LNCaP clone FGC (cell line): ENCODE results near the gene IQGAP3.

Source experiments
- DNase-seq: peaks from one replicate; pipeline ENCODE4 v3.0.0-alpha.2; 2011; ENCODE audit warnings: low read depth
- H3K4me3 ChIP-seq: 2 replicates; pipeline ENCODE4 v1.5.1; 2011; ENCODE audit warnings: mild to moderate bottlenecking, low read depth, low read length, control low read depth
- TF ChIP-seq, protein P1 (sequence below): IDR thresholded peaks from 2 replicates; pipeline ENCODE4 v1.5.1; 2012; ENCODE audit warnings: mild to moderate bottlenecking; ENCODE audit not compliant: control insufficient read depth, insufficient read depth; ENCODE audit errors: extremely low read depth

Gene IQGAP3

GRCh38 chr1:156497078-156497742 is 75.2 kb downstream of the IQGAP3 start:
- TF ChIP-seq, protein P1, sequence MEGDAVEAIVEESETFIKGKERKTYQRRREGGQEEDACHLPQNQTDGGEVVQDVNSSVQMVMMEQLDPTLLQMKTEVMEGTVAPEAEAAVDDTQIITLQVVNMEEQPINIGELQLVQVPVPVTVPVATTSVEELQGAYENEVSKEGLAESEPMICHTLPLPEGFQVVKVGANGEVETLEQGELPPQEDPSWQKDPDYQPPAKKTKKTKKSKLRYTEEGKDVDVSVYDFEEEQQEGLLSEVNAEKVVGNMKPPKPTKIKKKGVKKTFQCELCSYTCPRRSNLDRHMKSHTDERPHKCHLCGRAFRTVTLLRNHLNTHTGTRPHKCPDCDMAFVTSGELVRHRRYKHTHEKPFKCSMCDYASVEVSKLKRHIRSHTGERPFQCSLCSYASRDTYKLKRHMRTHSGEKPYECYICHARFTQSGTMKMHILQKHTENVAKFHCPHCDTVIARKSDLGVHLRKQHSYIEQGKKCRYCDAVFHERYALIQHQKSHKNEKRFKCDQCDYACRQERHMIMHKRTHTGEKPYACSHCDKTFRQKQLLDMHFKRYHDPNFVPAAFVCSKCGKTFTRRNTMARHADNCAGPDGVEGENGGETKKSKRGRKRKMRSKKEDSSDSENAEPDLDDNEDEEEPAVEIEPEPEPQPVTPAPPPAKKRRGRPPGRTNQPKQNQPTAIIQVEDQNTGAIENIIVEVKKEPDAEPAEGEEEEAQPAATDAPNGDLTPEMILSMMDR = no peak
- DNase-seq = no peak
- no peak overlapping the region for H3K4me3 ChIP-seq

GRCh38 chr1:156496211-156496761 is 76.1 kb downstream of the IQGAP3 start:
- DNase-seq = no peak
- TF ChIP-seq, protein P1 = no peak
- no peak overlapping the region for H3K4me3 ChIP-seq

DNA sequence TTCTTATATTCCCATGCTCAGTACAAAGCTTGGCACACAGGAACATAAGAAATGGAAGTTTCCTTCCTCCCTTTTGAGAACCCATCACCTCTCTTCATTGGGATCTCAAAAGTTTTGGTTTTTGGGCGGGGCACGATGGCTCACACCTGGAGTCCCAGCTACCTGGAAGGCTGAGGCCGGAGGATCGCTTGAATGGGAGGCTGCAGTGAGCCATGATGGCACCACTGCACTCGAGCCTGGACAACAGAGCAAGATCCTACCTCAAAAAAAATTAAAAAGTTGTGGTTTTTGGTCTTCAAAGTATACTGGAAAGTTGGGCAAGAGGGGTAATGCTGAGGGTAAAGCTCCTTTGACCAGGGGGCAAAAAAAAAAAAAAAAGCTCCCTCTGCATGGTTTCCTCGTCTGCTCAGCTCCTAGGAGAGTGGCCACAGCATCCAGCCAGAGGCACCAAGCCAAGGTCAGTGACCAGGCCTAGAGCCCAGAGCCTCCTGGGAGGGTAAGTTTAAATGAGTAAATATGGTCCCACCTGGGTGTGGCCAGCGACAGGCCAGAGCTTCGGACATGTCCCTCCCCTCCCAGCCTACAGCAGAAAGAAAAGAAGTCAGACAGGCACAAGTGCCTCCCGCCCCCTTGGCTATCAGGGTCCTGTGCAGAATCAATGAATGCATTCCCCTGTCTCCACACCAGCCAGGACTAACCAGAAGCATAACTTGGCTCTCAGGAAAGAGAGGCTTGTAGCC is 76.8 kb downstream of the IQGAP3 start:
- DNase-seq = no peak
- H3K4me3 ChIP-seq = no peak overlapping the region

DNA sequence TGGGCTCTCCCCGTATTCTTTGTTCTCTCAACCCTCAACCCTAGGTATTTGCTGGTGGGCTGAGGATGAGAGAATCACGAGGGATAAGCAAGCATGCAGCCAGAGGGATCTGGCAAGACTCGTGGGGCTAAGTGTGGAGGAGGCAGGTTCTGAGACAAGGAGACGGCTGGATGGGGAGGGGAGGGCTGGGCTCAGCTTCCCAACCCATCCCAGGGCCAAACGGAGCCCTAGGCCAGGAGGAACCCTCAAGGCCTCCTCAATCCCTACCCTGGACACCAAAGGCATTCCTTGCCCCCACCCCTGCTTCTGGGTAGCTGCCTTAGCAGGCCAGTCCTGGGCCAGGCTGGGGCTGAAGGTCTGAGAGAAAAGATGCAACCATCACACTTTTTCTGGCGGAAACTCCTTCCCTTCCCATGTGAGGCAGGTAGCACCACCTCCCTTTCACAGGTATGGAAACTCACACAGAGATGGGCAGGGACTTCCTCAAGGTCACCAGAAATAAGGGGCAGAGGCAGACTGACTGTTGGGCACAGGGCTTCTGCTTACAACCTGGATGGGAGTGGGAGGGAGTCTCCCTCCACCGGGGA is 78.0 kb downstream of the IQGAP3 start:
- DNase-seq = no peak
- TF ChIP-seq, protein P1 = no peak
- no peak overlapping the region for H3K4me3 ChIP-seq

More for the DNA sequence above, 76.8 kb downstream of the IQGAP3 start:
- TF ChIP-seq, protein P1 = no peak

- TF ChIP-seq, protein P1 = no peak
- no peak overlapping the region for H3K4me3 ChIP-seq
- DNase-seq = no peak
Measured at GRCh38 chr1:156493742-156494141, 78.6 kb downstream of the IQGAP3 start.

DNA sequence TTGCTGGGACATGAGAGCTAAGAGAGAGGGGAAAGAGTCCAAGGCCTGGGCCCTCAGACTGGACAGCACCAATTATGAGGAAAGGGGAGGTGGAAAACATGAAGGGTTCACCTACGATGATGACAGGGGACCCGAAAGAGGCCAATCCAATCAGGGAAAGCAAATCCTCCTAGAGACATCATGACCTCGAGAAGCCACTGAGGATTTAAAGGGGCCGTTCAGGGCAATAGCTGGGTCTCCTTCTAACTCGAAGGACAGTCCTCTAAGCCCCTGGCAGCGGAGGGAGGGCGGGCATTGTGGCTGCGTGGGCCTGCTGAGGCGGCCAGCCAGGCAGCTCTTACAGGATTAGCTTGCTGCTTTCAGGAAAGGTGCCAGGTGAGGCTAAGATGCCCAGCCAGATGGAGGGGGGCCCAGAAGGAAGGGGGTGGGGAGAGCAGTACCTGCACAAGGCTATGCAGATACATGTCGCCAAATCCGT is 79.2 kb downstream of the IQGAP3 start:
- TF ChIP-seq, protein P1 = no peak
- no peak for DNase-seq
- H3K4me3 ChIP-seq = no peak overlapping the region
